Gastroesophageal sphincter (tissue), 4 donors: Measurements from ENCODE around the gene GNAO1. TPM values are rescaled to one million over a fixed set of nuclear protein-coding genes. Genes with fewer than 3 reads are reported as not detected.

Experiments used
- ATAC-seq: fragments of 150-250 bp; one replicate; pipeline ENCODE4 v1.9.1; 2016; ENCODE audit warnings: mild to moderate bottlenecking, moderate library complexity
- H3K27ac ChIP-seq, 4 donors: fragments of 200-600 bp; sonication (generic) in 3 of 4; 1 replicate in 3 of 4; 2 replicates in 1 of 4; pipeline ENCODE4 v1.5.1; 2016 to 2019
- H3K27me3 ChIP-seq: fragments of 200-600 bp; sonication (generic); one replicate; pipeline ENCODE4 v1.5.1; 2019
- H3K36me3 ChIP-seq, 2 donors: fragments of 200-600 bp; sonication (generic); one replicate each; pipeline ENCODE4 v1.5.1; 2019; ENCODE audit warnings: control low read depth in 1 of 2
- H3K4me1 ChIP-seq, 3 donors: fragments of 200-600 bp; sonication (generic); 1 replicate in 2 of 3; 2 replicates in 1 of 3; pipeline ENCODE4 v1.5.1; 2016 to 2019; ENCODE audit warnings: control low read depth in 2 of 3
- H3K4me3 ChIP-seq, 2 donors: fragments of 200-600 bp; sonication (generic); one replicate each; pipeline ENCODE4 v1.5.1; 2019; ENCODE audit warnings: mild to moderate bottlenecking in 1 of 2, moderate library complexity in 1 of 2
- H3K9me3 ChIP-seq, 3 donors: fragments of 200-600 bp; sonication (generic); one replicate each; pipeline ENCODE4 v1.5.1; 2017 to 2019; ENCODE audit warnings: control low read depth in 2 of 3
- CTCF ChIP-seq, 4 experiments: fragments of 200-600 bp in 2 of 4; fragments of 450-650 bp in 2 of 4; sonication (generic) in 1 of 4; IDR thresholded peaks; one replicate each; pipeline ENCODE4 v1.5.1; 2017 to 2019; ENCODE audit warnings: antibody characterized with exemption in 4 of 4, mild to moderate bottlenecking in 2 of 4, moderate library complexity in 2 of 4
- EP300 ChIP-seq: sonication (generic); formaldehyde crosslinking; IDR thresholded peaks from one replicate; pipeline ENCODE4 v1.6.1; 2017; ENCODE audit warnings: antibody characterized with exemption, mild to moderate bottlenecking
- POLR2A ChIP-seq, 2 donors: fragments of 450-650 bp; IDR thresholded peaks; one replicate each; pipeline ENCODE4 v1.6.1; 2017; ENCODE audit warnings: antibody characterized with exemption in 2 of 2, mild to moderate bottlenecking in 2 of 2, moderate library complexity in 1 of 2
- POLR2AphosphoS5 ChIP-seq: sonication (generic); formaldehyde crosslinking; IDR thresholded peaks from one replicate; pipeline ENCODE4 v1.6.1; 2017; ENCODE audit warnings: antibody characterized with exemption
- WGBS, 2 donors: methylation state at CpG; one replicate each; pipeline ENCODE4 v1.1.5; 2018; ENCODE audit warnings: low coverage in 1 of 2; 5-methylcytosine and 5-hydroxymethylcytosine counted together
- total RNA-seq, 4 donors: library from RNA; depleted of rRNA; stranded (reverse); fragments of >200 nt; gene quantifications; one replicate each; pipeline ENCODE4 v1.1.0, GENCODE V29; 2016

The GNAO1 gene
- total RNA-seq, 4 donors from 2014 or later = 3.4 to 21.0 (median 11.0) TPM

DNA sequence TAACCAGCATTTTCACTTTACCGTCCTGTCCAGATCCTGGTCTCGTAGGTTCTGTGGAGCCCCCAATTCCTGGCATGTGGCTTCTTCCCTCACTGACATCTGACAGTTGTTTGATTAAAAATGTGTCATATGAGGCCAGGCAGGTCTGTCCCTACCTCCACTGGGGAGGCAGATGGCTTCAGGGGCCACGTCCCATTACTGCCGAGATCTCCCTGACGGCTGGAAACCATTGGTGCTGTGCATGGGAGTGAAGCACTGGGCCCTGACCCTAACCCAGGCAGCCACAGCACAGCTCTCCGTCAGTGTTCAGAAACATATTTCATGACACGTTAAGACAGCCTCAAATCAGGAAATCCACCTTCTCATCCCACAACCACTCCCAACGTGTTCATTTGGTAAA lies 77.5 kb downstream of the GNAO1 start:
- no peak overlapping the region for H3K4me3 ChIP-seq
- no peaks in the 10 kb centered on the region for H3K9me3 ChIP-seq
- H3K27ac ChIP-seq = peak overlapping the region in 2 of 4 donors; percentile 59 to 83
- ATAC-seq = no peak
- no peaks in the 10 kb centered on the region for H3K27me3 ChIP-seq
- peaks cover 0 to 26% (median 0%) of the 10 kb centered on the region in 3 donors for H3K4me1 ChIP-seq
- 80 to 83% methylated on average over 2 to 7 of the region's 8 CpGs for WGBS, 2 donors
- TF ChIP-seq POLR2AphosphoS5 = no peak
- no peak for TF ChIP-seq EP300
- no peak for TF ChIP-seq POLR2A (IDR thresholded peaks at IDR 0.05)
- H3K36me3 ChIP-seq = no peaks in the 10 kb centered on the region

GRCh38 chr16:56269281-56269680 lies 78.0 kb downstream of the GNAO1 start:
- Histone ChIP-seq H3K4me1 (peaks cover 0 to 22% (median 0%) of the 10 kb centered on the region in 3 donors), H3K27ac (peak overlapping the region; percentile 20 to 83 (median 40)), H3K4me3 (no peak overlapping the region), H3K9me3 (no peaks in the 10 kb centered on the region), H3K36me3 (no peaks in the 10 kb centered on the region), H3K27me3 (no peaks in the 10 kb centered on the region)
- 72 to 96% methylated on average over 8 to 12 of the region's 13 CpGs for WGBS, 2 donors
- ATAC-seq = no peak
- TF ChIP-seq POLR2AphosphoS5 (no peak), EP300 (no peak), POLR2A (IDR thresholded peaks at IDR 0.05) (no peak), CTCF (IDR thresholded peaks at IDR 0.05) (no peak)

GRCh38 chr16:56269811-56270684 lies 78.8 kb downstream of the GNAO1 start:
- Histone ChIP-seq H3K36me3 (no peaks in the 10 kb centered on the region), H3K4me3 (no peak overlapping the region), H3K27me3 (no peaks in the 10 kb centered on the region), H3K9me3 (no peaks in the 10 kb centered on the region), H3K4me1 (peaks cover 0 to 20% (median 0%) of the 10 kb centered on the region in 3 donors), H3K27ac (peak overlapping the region in 3 of 4 donors; percentile 21 to 83 (median 59))
- 33 to 67% methylated on average over 1 of the region's 7 CpGs for WGBS, 2 donors
- peak; percentile 67 for TF ChIP-seq POLR2AphosphoS5
- no peak for TF ChIP-seq EP300
- peak in 3 of 4 experiments; percentile 36 to 59 (median 46) for TF ChIP-seq CTCF (IDR thresholded peaks at IDR 0.05)
- peak; percentile 91 for ATAC-seq

GRCh38 chr16:56270828-56271227 lies 79.5 kb downstream of the GNAO1 start:
- H3K27ac ChIP-seq = peak overlapping the region in 1 of 4 donors; percentile 83
- WGBS, 2 donors = no CpG with 5 or more reads among the region's 3 CpGs
- H3K4me1 ChIP-seq = peaks cover 0 to 22% (median 0%) of the 10 kb centered on the region in 3 donors
- no peak for ATAC-seq
- no peaks in the 10 kb centered on the region for H3K36me3 ChIP-seq
- H3K27me3 ChIP-seq = no peaks in the 10 kb centered on the region
- no peaks in the 10 kb centered on the region for H3K9me3 ChIP-seq
- H3K4me3 ChIP-seq = no peak overlapping the region
- TF ChIP-seq POLR2A (IDR thresholded peaks at IDR 0.05) = no peak
- no peak for TF ChIP-seq POLR2AphosphoS5

DNA sequence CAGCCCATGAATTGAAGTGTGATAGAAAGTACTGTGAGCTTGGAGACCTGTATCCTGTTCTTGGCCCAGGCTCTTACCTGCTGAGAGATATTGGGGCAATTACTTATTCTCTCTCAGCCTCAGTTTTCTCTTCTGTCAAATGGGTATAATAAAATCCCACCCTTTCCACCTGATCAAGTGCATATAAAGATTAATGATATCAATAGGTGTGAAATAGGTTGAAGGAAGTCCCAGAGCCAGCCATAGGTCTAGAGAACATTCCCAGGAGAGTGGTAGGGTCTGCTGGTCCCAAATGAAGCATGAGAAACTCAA lies 81.2 kb downstream of the GNAO1 start:
- H3K4me3 ChIP-seq = no peak overlapping the region
- no peak for ATAC-seq
- no peaks in the 10 kb centered on the region for H3K36me3 ChIP-seq
- H3K27me3 ChIP-seq = no peaks in the 10 kb centered on the region
- no peak overlapping the region for H3K27ac ChIP-seq
- no peak for TF ChIP-seq EP300
- H3K9me3 ChIP-seq = no peaks in the 10 kb centered on the region
- peaks cover 0 to 39% (median 0%) of the 10 kb centered on the region in 3 donors for H3K4me1 ChIP-seq

DNA sequence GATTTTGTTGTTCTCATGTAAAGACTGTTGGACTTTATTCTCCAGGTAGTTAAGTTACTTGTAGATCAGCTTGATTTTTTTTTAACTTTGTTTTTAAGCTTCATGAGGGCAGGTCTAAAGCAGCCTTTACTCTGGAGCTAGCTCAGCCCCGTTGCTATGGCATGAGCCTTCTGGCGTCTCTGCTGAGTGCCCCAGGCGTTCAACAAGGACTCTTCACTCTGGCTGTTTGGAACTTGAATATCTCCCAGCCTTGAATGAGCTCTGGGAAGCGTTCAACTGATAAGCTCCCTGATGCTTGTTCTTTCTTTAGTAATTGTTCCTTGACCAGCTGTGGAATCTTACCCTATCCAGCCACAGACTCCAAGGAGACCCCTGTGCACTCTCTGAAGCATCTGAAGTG lies 82.3 kb downstream of the GNAO1 start:
- TF ChIP-seq POLR2A (IDR thresholded peaks at IDR 0.05) (no peak), CTCF (IDR thresholded peaks at IDR 0.05) (no peak), EP300 (no peak), POLR2AphosphoS5 (no peak)
- Histone ChIP-seq H3K27me3 (no peaks in the 10 kb centered on the region), H3K4me3 (no peak overlapping the region), H3K4me1 (peaks cover 0 to 40% (median 0%) of the 10 kb centered on the region in 3 donors), H3K36me3 (no peaks in the 10 kb centered on the region), H3K27ac (no peak overlapping the region), H3K9me3 (no peaks in the 10 kb centered on the region)
- 72 to 93% methylated on average over 2 to 4 of the region's 4 CpGs for WGBS, 2 donors
- ATAC-seq = no peak
